Heart right ventricle (tissue), 16 donors: ENCODE results near the gene LRRC23. TPM values are rescaled to one million over a fixed set of nuclear protein-coding genes. Genes with fewer than 3 reads are reported as not detected.
A peak's percentile ranks its signal among the peaks of the same experiment; 100 is the strongest.

Source experiments
- ATAC-seq, 8 donors: fragments of 200-7000 bp; cut with Tn5 transposase; one replicate each; pipeline ENCODE4 v1.9.1; 2020; ENCODE audit warnings: mild to moderate bottlenecking in 8 of 8, moderate library complexity in 8 of 8, moderate number of reproducible peaks in 1 of 8
- DNase-seq, 2 donors: peaks; one replicate each; pipeline ENCODE4 v3.0.0-alpha.2; 2020
- H3K27ac ChIP-seq, 10 donors: fragments of 200-600 bp; sonication (generic) in 2 of 10; one replicate each; pipeline versions ENCODE4 v1.5.0 to v1.8.0; 2020 to 2022; ENCODE audit warnings: mild to moderate bottlenecking in 3 of 10
- H3K27me3 ChIP-seq, 7 donors: fragments of 200-600 bp; one replicate each; pipeline ENCODE4 v1.8.0; 2021 to 2022; ENCODE audit warnings: mild to moderate bottlenecking in 2 of 7
- H3K36me3 ChIP-seq, 9 donors: fragments of 200-600 bp; sonication (generic) in 1 of 9; one replicate each; pipeline versions ENCODE4 v1.5.0 to v1.8.0; 2020 to 2022; ENCODE audit warnings: mild to moderate bottlenecking in 2 of 9
- H3K4me1 ChIP-seq, 9 donors: fragments of 200-600 bp; sonication (generic) in 1 of 9; one replicate each; pipeline versions ENCODE4 v1.5.0 to v1.8.0; 2020 to 2022; ENCODE audit warnings: mild to moderate bottlenecking in 4 of 9
- H3K4me3 ChIP-seq, 10 donors: fragments of 200-600 bp; sonication (generic) in 2 of 10; one replicate each; pipeline versions ENCODE4 v1.5.0 to v1.8.0; 2020 to 2022; ENCODE audit warnings: mild to moderate bottlenecking in 7 of 10, moderate library complexity in 2 of 10
- H3K9me3 ChIP-seq, 11 donors: fragments of 200-600 bp in 10 of 11; sonication (generic) in 2 of 11; one replicate each; pipeline versions ENCODE4 v1.5.0 to v1.8.0; 2013 to 2022; ENCODE audit warnings: mild to moderate bottlenecking in 2 of 11, control low read depth in 1 of 11, moderate library complexity in 1 of 11
- CTCF ChIP-seq, 9 donors: fragments of 200-600 bp; sonication (generic) in 2 of 9; IDR thresholded peaks; one replicate each; pipeline versions ENCODE4 v1.5.0 to v1.8.0; 2021 to 2022; ENCODE audit warnings: antibody characterized with exemption in 9 of 9, mild to moderate bottlenecking in 5 of 9, moderate library complexity in 1 of 9
- WGBS, 2 donors: extraction: QIAGEN DNeasy Blood & Tissue Kit; methylation state at CpG; one replicate each; pipeline ENCODE4 v1.1.7; 2013; ENCODE audit warnings: inconsistent platforms in 1 of 2; 5-methylcytosine and 5-hydroxymethylcytosine counted together
- intact Hi-C, 10 donors: fragments of 100-400 bp; cut with DNase I; formaldehyde crosslinking; loops; one replicate each; pipeline versions ENCODE4 v1.11.1 to v1.14.2; 2022
- polyA plus RNA-seq, 2 donors: library from polyadenylated mRNA; stranded (reverse); fragments of 200-250 nt; gene quantifications; one replicate each; pipeline ENCODE4 v1.2.3, GENCODE V29; 2013
- total RNA-seq, 10 donors: library from RNA; stranded (reverse); fragmentation: NEBNext Ultra II Directional in 3 of 10; extraction: Animal tissue kit (Norgen Biotek cat#: 25700) in 3 of 10; gene quantifications; one replicate each; pipeline versions ENCODE4 v1.2.1 to v1.2.4, GENCODE V29; 2021 to 2023
- donor health status: Arrhythmogenic right ventricular cardiomyopathy.
- donor health status: ischemic (EF 13 %, LVEDD 7.1; RV severe dilation, severe dysfunction).
- donor health status: healthy with polysubstance abuse.
- donor health status: DM: no; HTN: yes; CAD: no.
- donor health status: DM: no; HTN: no; CAD: no.
- donor health status: ischemic (EF 25% LVEDD 6.9; RV normal size, moderate dysfunction).
- donor health status: ischemic (EF 25% LVEDD 5.7; RV mildly dilated, moderate dysfunction).
- donor health status: healthy.
- donor health status: DM: yes; HTN: yes; CAD: no.
- donor health status: Ischemic cardiomyopathy.
- donor health status: ischemic (EF 35%, LVEDD 5.7; RV mildly dilated, moderate dysfunction).
- donor health status: nonischemic (EF 11% LVEDD 7.7; RV severe dilation, severe dysfunction).
- donor health status: DM: yes; HTN: yes; CAD: no.
- donor health status: PGD.
- donor health status: ischemic (EF 29% LVEDD 5.4; RV normal size, mild dysfunction).
- donor health status: nonischemic (EF 23%, LVEDD 6.1; RV moderate dilation, normal function).

LRRC23 gene
- total and polyA plus RNA-seq, 12 donors: 6.5 to 16.6 (median 11.9) TPM

DNA sequence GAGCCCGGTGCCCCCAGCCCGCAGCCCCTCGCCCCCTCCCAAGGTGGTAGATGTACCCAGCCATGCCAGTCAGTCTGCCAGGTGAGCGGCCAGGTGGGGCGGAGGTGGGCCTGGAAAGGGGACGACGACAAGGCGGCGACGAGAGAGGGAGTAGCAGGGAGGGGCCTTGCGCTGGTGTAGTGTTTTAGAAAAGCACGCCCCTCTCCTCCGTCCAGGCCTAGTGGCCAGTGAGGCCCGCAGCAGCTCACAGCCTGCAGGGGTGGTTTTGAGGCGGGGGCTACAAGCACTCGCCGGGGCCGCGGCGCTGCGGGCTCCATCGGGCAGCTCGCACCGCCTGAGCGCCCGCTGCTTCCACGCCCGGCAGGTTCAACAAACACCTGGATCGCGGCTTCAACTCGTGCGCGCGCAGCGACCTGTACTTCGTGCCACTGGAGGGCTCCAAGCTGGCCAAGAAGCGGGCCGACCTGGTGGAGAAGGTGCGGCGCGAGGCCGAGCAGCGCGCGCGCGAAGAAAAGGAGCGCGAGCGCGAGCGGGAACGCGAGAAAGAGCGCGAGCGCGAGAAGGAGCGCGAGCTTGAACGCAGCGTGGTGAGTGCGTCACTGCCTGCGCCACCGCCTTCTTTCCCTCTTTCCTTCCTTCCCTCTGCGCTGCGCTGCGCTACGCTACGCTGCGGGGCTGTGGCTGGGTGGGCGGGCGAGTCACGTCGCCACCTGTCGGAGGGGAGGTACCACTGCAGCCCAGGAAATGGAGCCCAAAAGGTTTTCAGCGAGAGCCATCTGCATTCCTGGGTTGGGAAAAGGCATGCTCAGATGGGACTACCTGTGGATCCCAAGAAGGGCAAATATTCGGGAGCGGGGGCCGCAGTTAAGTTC is 33.1 kb downstream of the LRRC23 start:
- TF ChIP-seq CTCF (IDR thresholded peaks at IDR 0.05): peak; percentile 91 to 99 (median 97)
- intact Hi-C loops: loop anchor here in 1 of 10 donors (5.0 kb wide), 1 partner anchor 70 kb away; the partner anchor contains the start of gene TPI1

DNA sequence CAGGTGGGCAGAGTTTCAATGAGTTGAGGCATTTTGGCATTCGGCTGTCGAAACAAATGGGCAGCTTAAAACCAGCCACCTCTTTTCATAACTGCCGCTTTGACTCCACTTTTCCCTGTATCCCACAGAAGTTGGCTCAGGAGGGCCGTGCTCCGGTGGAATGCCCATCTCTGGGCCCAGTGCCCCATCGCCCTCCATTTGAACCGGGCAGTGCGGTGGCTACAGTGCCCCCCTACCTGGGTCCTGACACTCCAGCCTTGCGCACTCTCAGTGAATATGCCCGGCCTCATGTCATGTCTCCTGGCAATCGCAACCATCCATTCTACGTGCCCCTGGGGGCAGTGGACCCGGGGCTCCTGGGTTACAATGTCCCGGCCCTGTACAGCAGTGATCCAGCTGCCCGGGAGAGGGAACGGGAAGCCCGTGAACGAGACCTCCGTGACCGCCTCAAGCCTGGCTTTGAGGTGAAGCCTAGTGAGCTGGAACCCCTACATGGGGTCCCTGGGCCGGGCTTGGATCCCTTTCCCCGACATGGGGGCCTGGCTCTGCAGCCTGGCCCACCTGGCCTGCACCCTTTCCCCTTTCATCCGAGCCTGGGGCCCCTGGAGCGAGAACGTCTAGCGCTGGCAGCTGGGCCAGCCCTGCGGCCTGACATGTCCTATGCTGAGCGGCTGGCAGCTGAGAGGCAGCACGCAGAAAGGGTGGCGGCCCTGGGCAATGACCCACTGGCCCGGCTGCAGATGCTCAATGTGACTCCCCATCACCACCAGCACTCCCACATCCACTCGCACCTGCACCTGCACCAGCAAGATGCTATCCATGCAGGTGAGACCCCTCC is 34.0 kb downstream of the LRRC23 start:
- no peaks in the 10 kb centered on the region for H3K27me3 ChIP-seq
- intact Hi-C loops: loop anchor here in 1 of 10 donors (5.0 kb wide), 1 partner anchor 71 kb away; the partner anchor contains the start of gene TPI1
- 78 to 80% methylated on average over 32 of the region's 32 CpGs for WGBS, 2 donors
- peaks cover 15 to 81% (median 64%) of the 10 kb centered on the region in 9 donors for H3K4me1 ChIP-seq
- peak in 2 of 8 donors; percentile 2 to 3 for ATAC-seq
- peak in 1 of 2 donors; percentile 27 for DNase-seq
- H3K36me3 ChIP-seq: peaks cover 0 to 69% (median 25%) of the 10 kb centered on the region in 9 donors
- peak overlapping the region in 9 of 10 donors; percentile 91 to 98 (median 95) for H3K27ac ChIP-seq
- peak overlapping the region in 9 of 10 donors; percentile 58 to 96 (median 72) for H3K4me3 ChIP-seq
- TF ChIP-seq CTCF (IDR thresholded peaks at IDR 0.05): peak in 1 of 9 donors; percentile 23
- H3K9me3 ChIP-seq: no peaks in the 10 kb centered on the region

More for the DNA sequence above, 33.1 kb downstream of the LRRC23 start:
- no peaks in the 10 kb centered on the region for H3K9me3 ChIP-seq
- peaks cover 19 to 85% (median 66%) of the 10 kb centered on the region in 9 donors for H3K4me1 ChIP-seq
- H3K4me3 ChIP-seq: peak overlapping the region; percentile 58 to 96 (median 72)
- 1% methylated on average over 73 to 80 of the region's 80 CpGs for WGBS, 2 donors
- ATAC-seq: peak; percentile 86 to 93 (median 88)
- H3K36me3 ChIP-seq: peaks cover 0 to 78% (median 25%) of the 10 kb centered on the region in 9 donors
- no peaks in the 10 kb centered on the region for H3K27me3 ChIP-seq
- DNase-seq: peak; percentile 93
- peak overlapping the region; percentile 91 to 98 (median 94) for H3K27ac ChIP-seq

DNA sequence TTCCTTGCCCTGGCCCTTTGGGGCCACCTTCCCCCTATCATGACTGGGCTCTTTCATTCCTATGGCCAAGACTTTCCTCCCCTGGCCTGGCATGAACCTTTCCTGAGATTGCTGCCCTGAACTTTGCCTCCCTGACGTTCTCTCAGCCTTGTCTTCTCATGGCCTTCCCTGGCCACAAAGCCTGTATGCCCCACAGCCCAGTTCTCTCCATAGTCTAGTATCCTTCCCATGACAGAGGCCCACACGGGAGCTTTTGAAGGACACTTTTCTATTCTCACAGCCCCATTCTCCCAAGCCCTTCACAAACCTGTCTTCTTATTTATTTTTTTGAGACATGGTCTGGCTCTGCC is 34.5 kb downstream of the LRRC23 start:
- peak overlapping the region in 2 of 10 donors; percentile 93 to 97 for H3K27ac ChIP-seq
- no peak for ATAC-seq
- no peaks in the 10 kb centered on the region for H3K27me3 ChIP-seq
- intact Hi-C loops: loop anchor here in 1 of 10 donors (5.0 kb wide), 1 partner anchor 72 kb away; the partner anchor contains the start of gene TPI1
- no peaks in the 10 kb centered on the region for H3K9me3 ChIP-seq
- H3K4me3 ChIP-seq: no peak overlapping the region
- H3K4me1 ChIP-seq: peaks cover 9 to 75% (median 59%) of the 10 kb centered on the region in 9 donors
- TF ChIP-seq CTCF (IDR thresholded peaks at IDR 0.05): no peak
- WGBS, 2 donors: 75 to 81% methylated on average over 2 of the region's 2 CpGs
- DNase-seq: no peak
- H3K36me3 ChIP-seq: peaks cover 0 to 63% (median 22%) of the 10 kb centered on the region in 9 donors

- intact Hi-C loops: loop anchor here in 6 of 10 donors (5.0 to 10.0 kb wide), 6 partner anchors 76 to 174 kb away; partner anchors contain the start of genes C1R (in 3 of the 6), C1RL (in 1 of the 6) and TPI1 (in 1 of the 6)
- WGBS, 2 donors: 68 to 75% methylated on average over 12 of the region's 12 CpGs
- Histone ChIP-seq H3K4me1 (peaks cover 22 to 71% (median 63%) of the 10 kb centered on the region in 9 donors), H3K27ac (peak overlapping the region in 4 of 10 donors; percentile 13 to 44 (median 28)), H3K9me3 (no peaks in the 10 kb centered on the region), H3K36me3 (peaks cover 0 to 51% (median 11%) of the 10 kb centered on the region in 9 donors), H3K4me3 (no peak overlapping the region), H3K27me3 (no peaks in the 10 kb centered on the region)
- no peak for TF ChIP-seq CTCF (IDR thresholded peaks at IDR 0.05)
- DNase-seq (peak in 1 of 2 donors; percentile 53), ATAC-seq (no peak)
These were observed 36.6 kb downstream of the LRRC23 start for GRCh38 chr12:6941267-6941666.
